ENCODE measurements around the gene ACTN3. TPM values are rescaled to one million over a fixed set of nuclear protein-coding genes. Genes with fewer than 3 reads are reported as not detected.

ACTN3 gene
- total and polyA plus RNA-seq, 2 donors (not counting 1 experiment from before 2014, with no cell fraction given) = under 0.01 TPM; not detected in 1

- Histone ChIP-seq H3K4me1 (ENCODE audit: control insufficient read depth, extremely low read depth, insufficient read depth, low read length) (no peaks in the 10 kb centered on the region), H3K79me2 (ENCODE audit: control insufficient read depth, insufficient read depth, low read length) (no peaks in the 10 kb centered on the region), H3K36me3 (ENCODE audit: control insufficient read depth, insufficient read depth, low read length) (no peaks in the 10 kb centered on the region), H2AFZ (ENCODE audit: low read length) (no peak overlapping the region), H3K9me3 (ENCODE audit: control insufficient read depth, insufficient read depth, low read depth, low read length) (no peaks in the 10 kb centered on the region), H4K20me1 (ENCODE audit: control insufficient read depth, extremely low read depth, insufficient read depth, low read length) (no peaks in the 10 kb centered on the region), H3K27ac (ENCODE audit: insufficient read depth, low read length) (no peak overlapping the region), H3K9ac (ENCODE audit: insufficient read depth, low read length) (no peak overlapping the region), H3K27me3 (ENCODE audit: control insufficient read depth, insufficient read depth, low read length) (no peaks in the 10 kb centered on the region), H3K4me2 (ENCODE audit: extremely low read depth, insufficient read depth, low read length) (no peak overlapping the region), H3K4me3 (replicated peaks in 1 of 4; ENCODE audit: control extremely low read depth in 1 of 4, insufficient read depth in 1 of 4, low read depth in 3 of 4, low read length in 4 of 4) (no peak overlapping the region)
- no peak for DNase-seq (ENCODE audit: low read depth in 2 of 2)
- TF ChIP-seq CTCF (conservative IDR thresholded peaks at IDR 0.05 in 1 of 2, IDR thresholded peaks at IDR 0.05 in 1 of 2; ENCODE audit: low read depth in 1 of 2, low read length in 2 of 2) (no peak), EZH2 (IDR thresholded peaks at IDR 0.05; ENCODE audit: low read length, missing control alignments) (no peak)
Measured at GRCh38 chr11:66529069-66529468, 17.6 kb upstream of the ACTN3 start.

- Histone ChIP-seq H4K20me1 (ENCODE audit: control insufficient read depth, extremely low read depth, insufficient read depth, low read length) (no peaks in the 10 kb centered on the region), H3K79me2 (ENCODE audit: control insufficient read depth, insufficient read depth, low read length) (no peaks in the 10 kb centered on the region), H3K4me1 (ENCODE audit: control insufficient read depth, extremely low read depth, insufficient read depth, low read length) (no peaks in the 10 kb centered on the region), H3K27ac (ENCODE audit: insufficient read depth, low read length) (no peak overlapping the region), H3K9me3 (ENCODE audit: control insufficient read depth, insufficient read depth, low read depth, low read length) (no peaks in the 10 kb centered on the region), H2AFZ (ENCODE audit: low read length) (no peak overlapping the region), H3K36me3 (ENCODE audit: control insufficient read depth, insufficient read depth, low read length) (no peaks in the 10 kb centered on the region), H3K9ac (ENCODE audit: insufficient read depth, low read length) (no peak overlapping the region), H3K4me2 (ENCODE audit: extremely low read depth, insufficient read depth, low read length) (no peak overlapping the region), H3K4me3 (replicated peaks in 1 of 4; ENCODE audit: control extremely low read depth in 1 of 4, insufficient read depth in 1 of 4, low read depth in 3 of 4, low read length in 4 of 4) (no peak overlapping the region), H3K27me3 (ENCODE audit: control insufficient read depth, insufficient read depth, low read length) (no peaks in the 10 kb centered on the region)
- no peak for TF ChIP-seq EZH2 (IDR thresholded peaks at IDR 0.05; ENCODE audit: low read length, missing control alignments)
- no peak for TF ChIP-seq CTCF (conservative IDR thresholded peaks at IDR 0.05 in 1 of 2, IDR thresholded peaks at IDR 0.05 in 1 of 2; ENCODE audit: low read depth in 1 of 2, low read length in 2 of 2)
- DNase-seq (ENCODE audit: low read depth in 2 of 2) = no peak
Measured at GRCh38 chr11:66529655-66530054, 17.0 kb upstream of the ACTN3 start.

GRCh38 chr11:66530927-66531709 is 15.6 kb upstream of the ACTN3 start:
- no peaks in the 10 kb centered on the region for H3K79me2 ChIP-seq (ENCODE audit: control insufficient read depth, insufficient read depth, low read length)
- H4K20me1 ChIP-seq (ENCODE audit: control insufficient read depth, extremely low read depth, insufficient read depth, low read length) = no peaks in the 10 kb centered on the region
- no peak overlapping the region for H2AFZ ChIP-seq (ENCODE audit: low read length)
- H3K9me3 ChIP-seq (ENCODE audit: control insufficient read depth, insufficient read depth, low read depth, low read length) = no peaks in the 10 kb centered on the region
- no peak overlapping the region for H3K4me2 ChIP-seq (ENCODE audit: extremely low read depth, insufficient read depth, low read length)
- no peak overlapping the region for H3K4me3 ChIP-seq (replicated peaks in 1 of 4; ENCODE audit: control extremely low read depth in 1 of 4, insufficient read depth in 1 of 4, low read depth in 3 of 4, low read length in 4 of 4)
- no peak for TF ChIP-seq EZH2 (IDR thresholded peaks at IDR 0.05; ENCODE audit: low read length, missing control alignments)
- no peak for TF ChIP-seq CTCF (conservative IDR thresholded peaks at IDR 0.05 in 1 of 2, IDR thresholded peaks at IDR 0.05 in 1 of 2; ENCODE audit: low read depth in 1 of 2, low read length in 2 of 2)
- no peak overlapping the region for H3K9ac ChIP-seq (ENCODE audit: insufficient read depth, low read length)
- DNase-seq (ENCODE audit: low read depth in 2 of 2) = no peak
- no peak overlapping the region for H3K27ac ChIP-seq (ENCODE audit: insufficient read depth, low read length)
- no peaks in the 10 kb centered on the region for H3K36me3 ChIP-seq (ENCODE audit: control insufficient read depth, insufficient read depth, low read length)
- H3K4me1 ChIP-seq (ENCODE audit: control insufficient read depth, extremely low read depth, insufficient read depth, low read length) = no peaks in the 10 kb centered on the region
- no peaks in the 10 kb centered on the region for H3K27me3 ChIP-seq (ENCODE audit: control insufficient read depth, insufficient read depth, low read length)

Measured in fibroblast of lung (primary cell).